GM12878 (cell line): ENCODE results near the gene RCL1. TPM values are rescaled to one million over a fixed set of nuclear protein-coding genes. Genes with fewer than 3 reads are reported as not detected.

Experiments used
- ATAC-seq: fragments of 200-7000 bp; cut with Tn5 transposase; 3 replicates; pipeline ENCODE4 v1.9.1; 2020; ENCODE audit warnings: mild to moderate bottlenecking, moderate library complexity
- BruUV-seq: library from RNA; stranded (reverse); fragments of 400-500 nt; replicated peaks from 2 replicates; lab custom pipeline; 2021; lab: Mats Ljungman, UMichigan
- CTCF ChIA-PET: fragments of 300-600 bp; sonication (Branson Sonifier 250); formaldehyde crosslinking; extraction: SDS; loops from one replicate; lab custom pipeline; 2021; ENCODE audit warnings: inconsistent platforms; lab: Yijun Ruan, JAX
- POLR2A ChIA-PET: fragments of 350-600 bp; formaldehyde crosslinking; extraction: SDS; loops from one replicate; lab custom pipeline; 2021; ENCODE audit warnings: inconsistent platforms; lab: Charles Lee
- RAD21 ChIA-PET: fragments of 300-600 bp; sonication (Branson Sonifier 250); formaldehyde crosslinking; loops from one replicate; lab custom pipeline; 2023; ENCODE audit warnings: antibody characterized with exemption; ENCODE audit not compliant: unreplicated experiment; lab: Charles Lee
- SMC1A ChIA-PET: fragments of 300-600 bp; sonication (Branson Sonifier 250); formaldehyde crosslinking; loops from one replicate; lab custom pipeline; 2023; ENCODE audit not compliant: unreplicated experiment, uncharacterized antibody; lab: Charles Lee
- DNase-seq: peaks from one replicate; pipeline ENCODE4 v3.0.0-alpha.2; 2011; ENCODE audit warnings: low read depth, low spot score
- FAIRE-seq: peaks from 3 replicates; lab custom pipeline; 2011; peaks lifted over from hg19 to GRCh38; lab: Jason Lieb, UNC
- H2AFZ ChIP-seq: 2 replicates; pipeline ENCODE4 v1.6.0; 2011; ENCODE audit warnings: low read depth, low read length, control low read depth; ENCODE audit not compliant: control insufficient read depth
- H3K27ac ChIP-seq: 2 replicates; pipeline ENCODE4 v1.5.1; 2011; ENCODE audit warnings: control low read depth; ENCODE audit not compliant: control insufficient read depth, insufficient read depth
- H3K27me3 ChIP-seq, 2 experiments: replicated peaks in 1 of 2; 2 replicates each; pipeline versions ENCODE4 v1.6.0 to v1.6.1; 2011; ENCODE audit warnings: low read length in 1 of 2; ENCODE audit not compliant: control insufficient read depth in 2 of 2, insufficient read depth in 2 of 2
- H3K36me3 ChIP-seq, 2 experiments: 2 replicates each; pipeline ENCODE4 v1.5.1; 2011; ENCODE audit warnings: low read length in 1 of 2; ENCODE audit not compliant: control insufficient read depth in 2 of 2, insufficient read depth in 2 of 2
- H3K4me1 ChIP-seq: 2 replicates; pipeline ENCODE4 v1.6.1; 2011; ENCODE audit warnings: mild to moderate bottlenecking, low read length, moderate library complexity, mixed read lengths; ENCODE audit not compliant: control insufficient read depth, insufficient read depth
- H3K4me2 ChIP-seq: 2 replicates; pipeline ENCODE4 v1.6.0; 2011; ENCODE audit warnings: control low read depth; ENCODE audit not compliant: control insufficient read depth, insufficient read depth
- H3K4me3 ChIP-seq: fragments of 200-600 bp; sonication (generic); 2 replicates; pipeline ENCODE4 v1.5.1; 2016
- H3K79me2 ChIP-seq: 2 replicates; pipeline ENCODE4 v1.6.0; 2011; ENCODE audit warnings: low read length; ENCODE audit not compliant: control insufficient read depth, insufficient read depth
- H3K9ac ChIP-seq: 2 replicates; pipeline ENCODE4 v1.8.0; 2011; ENCODE audit warnings: low read length, control low read depth, mixed read lengths; ENCODE audit not compliant: control insufficient read depth, insufficient read depth
- H3K9me3 ChIP-seq: replicated peaks from 3 replicates; pipeline ENCODE4 v1.5.1; 2011; ENCODE audit warnings: mild to moderate bottlenecking, low read length; ENCODE audit not compliant: control insufficient read depth, insufficient read depth
- H4K20me1 ChIP-seq: 2 replicates; pipeline ENCODE4 v1.6.0; 2011; ENCODE audit not compliant: control insufficient read depth, insufficient read depth
- BCL3 ChIP-seq: IDR thresholded peaks from 2 replicates; pipeline ENCODE4 v1.6.1; 2011; ENCODE audit warnings: borderline replicate concordance, low read depth, mild to moderate bottlenecking, moderate library complexity, low read length; ENCODE audit not compliant: insufficient read depth, poor library complexity, severe bottlenecking
- CEBPB ChIP-seq, 2 experiments: fragments of 150-350 bp in 1 of 2; IDR thresholded peaks; 2 replicates each; pipeline ENCODE4 v1.6.1; 2012 to 2014; ENCODE audit warnings: low read depth in 2 of 2, low read length in 2 of 2, borderline replicate concordance in 1 of 2, inconsistent platforms in 1 of 2
- ESRRA ChIP-seq: IDR thresholded peaks from 2 replicates; pipeline ENCODE4 v1.6.1; 2012; ENCODE audit warnings: mild to moderate bottlenecking, low read length, improper control_type of control experiment
- FOXK2 ChIP-seq: fragments of 450-650 bp; IDR thresholded peaks from 2 replicates; pipeline ENCODE4 v1.6.1; 2017; ENCODE audit warnings: mild to moderate bottlenecking, moderate library complexity
- GATAD2B ChIP-seq: fragments of 450-650 bp; conservative IDR thresholded peaks from 2 replicates; pipeline ENCODE4 v1.6.1; 2017; ENCODE audit warnings: low read depth, mild to moderate bottlenecking, moderate library complexity
- RAD21 ChIP-seq: IDR thresholded peaks from 2 replicates; pipeline ENCODE4 v1.6.1; 2011; ENCODE audit warnings: mild to moderate bottlenecking, low read depth, low read length, moderate library complexity; ENCODE audit not compliant: insufficient read depth
- RFX5 ChIP-seq: IDR thresholded peaks from 2 replicates; pipeline ENCODE4 v1.6.1; 2011; ENCODE audit warnings: low read depth, low read length, improper control_type of control experiment
- SMAD5 ChIP-seq: IDR thresholded peaks from 2 replicates; pipeline ENCODE4 v1.6.1; 2016; ENCODE audit warnings: antibody characterized with exemption, low read depth
- USF2 ChIP-seq: IDR thresholded peaks from 2 replicates; pipeline ENCODE4 v1.6.1; 2011; ENCODE audit warnings: low read depth, low read length, improper control_type of control experiment, borderline replicate concordance
- ZNF24 ChIP-seq: fragments of 450-650 bp; IDR thresholded peaks from 2 replicates; pipeline ENCODE4 v1.6.1; 2017; ENCODE audit warnings: antibody characterized with exemption, mild to moderate bottlenecking
- ZNF687 ChIP-seq: fragments of 450-650 bp; IDR thresholded peaks from 2 replicates; pipeline ENCODE4 v1.6.1; 2017; ENCODE audit warnings: mild to moderate bottlenecking, moderate library complexity
- WGBS: methylation state at CpG from one replicate; pipeline ENCODE4 v1.1.6; 2016; ENCODE audit warnings: low lambda C conversion rate; ENCODE audit not compliant: insufficient replicate concordance, insufficient coverage; ENCODE audit errors: missing lambda C conversion rate; 5-methylcytosine and 5-hydroxymethylcytosine counted together
- in situ Hi-C: fragments of 300-500 bp; cut with MboI; formaldehyde crosslinking; loops from 9 replicates; pipeline ENCODE4 v1.14.3; 2018; ENCODE audit warnings: mixed read lengths
- intact Hi-C: fragments of 100-400 bp; cut with micrococcal nuclease; formaldehyde crosslinking; loops from one replicate; pipeline ENCODE4 v1.14.2; 2022; ENCODE audit not compliant: unreplicated experiment
- polyA plus RNA-seq, 11 experiments: library from polyadenylated mRNA; depleted of rRNA in 4 of 11; unstranded in 6 of 11; stranded (reverse) in 5 of 11; fragments of >200 nt; fragmentation: Nextera tagmentation in 4 of 11; fragmentation: Illumina TruSeq in 1 of 11; extraction: Ambion mirVana in 4 of 11; extraction: Trizol in 1 of 11; gene quantifications; 1 replicate in 1 of 11; 2 replicates in 10 of 11; pipeline versions ENCODE4 v1.2.1 to v1.2.3, GENCODE V29; 2011 to 2016; ENCODE audit warnings: inconsistent platforms in 2 of 11, missing spikeins in 2 of 11, low read depth in 1 of 11
- total RNA-seq, 4 experiments: library from RNA; depleted of rRNA in 3 of 4; stranded (reverse); fragments of >200 nt in 3 of 4; fragmentation: Illumina TruSeq in 1 of 4; extraction: Trizol in 1 of 4; gene quantifications; 2 replicates each; pipeline versions ENCODE4 v1.2.1 to v1.2.3, GENCODE V29; 2013 to 2021

Gene RCL1
- total and polyA plus RNA-seq, 10 of the 15 experiments (the other 5 are each of a cell fraction or from before 2014, with no cell fraction given) = 21.1 to 46.8 (median 30.5) TPM

GRCh38 chr9:4831119-4831518 is 38.4 kb downstream of the RCL1 start (continued):
- TF ChIP-seq BCL3 (no peak), GATAD2B (no peak), ZNF24 (no peak), ZNF687 (no peak), SMAD5 (no peak), RFX5 (no peak)
- TF ChIP-seq, all 136 proteins: peak for 0

GRCh38 chr9:4831944-4832343 is 39.2 kb downstream of the RCL1 start:
- Histone ChIP-seq H2AFZ (no peak overlapping the region), H3K4me1 (no peaks in the 10 kb centered on the region), H3K79me2 (peaks cover 6% of the 10 kb centered on the region)
- intact Hi-C loops = loop anchor here (5.0 kb wide), 1 partner anchor 70 kb away; no protein-coding TSS in a partner anchor
- RAD21 ChIA-PET = no interaction called here
- TF ChIP-seq RAD21 (no peak), FOXK2 (no peak), USF2 (no peak), ESRRA (no peak), CEBPB (IDR thresholded peaks at IDR 0.05; ENCODE audit: borderline replicate concordance in 1 of 2, low read depth in 2 of 2, low read length in 2 of 2) (no peak)
- TF ChIP-seq, all 136 proteins: peak for 0
- Histone ChIP-seq H3K27me3 (no peaks in the 10 kb centered on the region), H3K27ac (no peak overlapping the region), H3K36me3 (peaks cover 16 to 30% of the 10 kb centered on the region in 2 experiments), H3K9ac (no peak overlapping the region), H3K9me3 (no peaks in the 10 kb centered on the region), H3K4me2 (no peak overlapping the region), H3K4me3 (no peak overlapping the region), H4K20me1 (no peaks in the 10 kb centered on the region)
- WGBS = 84% methylated on average over 3 of the region's 3 CpGs
- SMC1A ChIA-PET = interaction anchor here (1.0 kb wide), 1 partner anchor 92 kb away, joined by 3 read pairs; no protein-coding TSS in a partner anchor
- CTCF ChIA-PET = interaction anchor here (0.6 to 1.3 kb wide), 3 partner anchors 10 to 1102 kb away, joined by 3 to 5 read pairs (median 4); no protein-coding TSS in a partner anchor
- POLR2A ChIA-PET = interaction anchor here (0.7 kb wide), 1 partner anchor 15 kb away, joined by 4 read pairs; no protein-coding TSS in a partner anchor
- BruUV-seq = no TSS peak
- DNase-seq = no peak
- in situ Hi-C loops = no loop called here
- no peak for ATAC-seq
- FAIRE-seq = peak; percentile 18
